GM12875 (cell line): ENCODE data around the gene AHCYL2.

ENCODE experiments used
- H3K4me3 ChIP-seq: one replicate; pipeline ENCODE4 v1.5.1; 2011; ENCODE audit warnings: low read depth, low read length, control low read depth
- CTCF ChIP-seq: IDR thresholded peaks from 2 replicates; pipeline ENCODE4 v1.5.1; 2011; ENCODE audit warnings: low read depth, mild to moderate bottlenecking, control low read depth, inconsistent platforms, low read length, moderate library complexity, borderline replicate concordance; ENCODE audit not compliant: insufficient read depth

Gene AHCYL2

GRCh38 chr7:129376778-129377700 is 152.2 kb downstream of the AHCYL2 start:
- H3K4me3 ChIP-seq, result no peak overlapping the region
- TF ChIP-seq CTCF, result no peak

DNA sequence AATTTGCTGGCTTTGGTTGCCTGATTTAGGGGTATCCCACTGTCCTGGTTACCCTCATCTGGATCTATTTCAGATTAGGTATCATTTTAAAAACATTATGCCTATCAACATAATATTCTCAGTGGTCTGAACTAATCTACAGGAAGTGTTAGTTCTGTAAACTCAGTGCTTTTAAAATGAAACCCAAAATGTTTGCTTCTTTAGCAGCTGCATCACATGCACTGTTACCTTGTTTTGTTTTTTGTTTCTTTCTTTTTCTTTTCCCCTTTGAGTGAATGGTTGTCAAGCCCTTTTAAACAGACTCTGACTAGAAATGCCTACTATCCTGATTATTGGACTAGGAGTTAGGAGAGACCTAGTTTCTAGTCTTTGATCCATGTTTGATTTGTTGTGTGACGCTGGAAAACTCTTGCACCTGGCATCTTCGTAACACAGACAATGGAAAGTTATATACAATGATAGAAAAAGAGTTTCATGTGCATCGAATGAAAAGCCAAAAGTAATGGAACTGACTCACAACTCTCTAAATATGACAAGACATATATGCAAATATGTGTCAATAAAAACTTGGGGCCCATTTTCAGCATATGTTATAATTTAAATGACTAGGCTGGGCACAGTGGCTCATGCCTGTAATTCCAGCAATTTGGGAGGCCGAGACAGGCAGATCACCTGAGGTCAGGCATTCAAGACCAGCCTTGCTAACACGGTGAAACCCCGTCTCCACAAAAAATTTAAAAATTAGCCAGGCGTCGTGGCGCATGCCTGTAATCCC is 157.1 kb downstream of the AHCYL2 start:
- no peak overlapping the region for H3K4me3 ChIP-seq
- TF ChIP-seq CTCF, result no peak

DNA sequence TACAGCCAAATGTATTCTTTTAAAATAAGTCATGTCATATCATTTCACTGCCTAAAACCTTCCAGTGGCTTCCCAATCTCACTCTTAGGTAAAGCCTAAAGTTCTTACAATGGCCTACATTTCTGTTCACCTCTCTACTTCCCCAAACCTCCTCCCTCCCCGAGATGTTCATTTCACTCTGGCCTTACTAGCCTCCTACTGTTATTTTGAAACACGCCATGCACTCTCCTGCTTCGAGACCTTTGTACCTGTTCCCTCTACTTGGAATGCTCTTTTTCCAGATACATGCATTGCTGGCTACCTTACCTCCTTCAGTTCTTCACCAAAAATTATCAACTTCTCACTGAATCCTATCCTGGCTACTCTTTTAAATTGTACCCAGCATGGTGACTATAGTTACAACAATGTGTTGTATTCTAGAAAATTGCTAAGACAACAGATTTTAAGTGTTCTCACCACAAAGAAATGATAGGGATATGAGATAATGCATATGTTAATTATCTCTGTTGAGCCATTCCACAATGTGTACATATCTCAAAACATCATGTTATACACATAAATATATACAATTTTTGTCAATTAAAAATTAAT is 158.8 kb downstream of the AHCYL2 start:
- no peak overlapping the region for H3K4me3 ChIP-seq
- no peak for TF ChIP-seq CTCF

- H3K4me3 ChIP-seq, result no peak overlapping the region
- no peak for TF ChIP-seq CTCF
These were observed 160.3 kb downstream of the AHCYL2 start for GRCh38 chr7:129385116-129385515.

- TF ChIP-seq CTCF, result no peak
- no peak overlapping the region for H3K4me3 ChIP-seq
These were observed 160.8 kb downstream of the AHCYL2 start for GRCh38 chr7:129385598-129385997.

- no peak overlapping the region for H3K4me3 ChIP-seq
- no peak for TF ChIP-seq CTCF
These were observed 161.7 kb downstream of the AHCYL2 start for GRCh38 chr7:129386506-129386905.
